ENCODE results near the gene MBOAT1. TPM values are rescaled to one million over a fixed set of nuclear protein-coding genes. Genes with fewer than 3 reads are reported as not detected.

MBOAT1 gene
- polyA plus RNA-seq, 3 donors = 6.8 to 59.1 (median 8.1) TPM

DNA sequence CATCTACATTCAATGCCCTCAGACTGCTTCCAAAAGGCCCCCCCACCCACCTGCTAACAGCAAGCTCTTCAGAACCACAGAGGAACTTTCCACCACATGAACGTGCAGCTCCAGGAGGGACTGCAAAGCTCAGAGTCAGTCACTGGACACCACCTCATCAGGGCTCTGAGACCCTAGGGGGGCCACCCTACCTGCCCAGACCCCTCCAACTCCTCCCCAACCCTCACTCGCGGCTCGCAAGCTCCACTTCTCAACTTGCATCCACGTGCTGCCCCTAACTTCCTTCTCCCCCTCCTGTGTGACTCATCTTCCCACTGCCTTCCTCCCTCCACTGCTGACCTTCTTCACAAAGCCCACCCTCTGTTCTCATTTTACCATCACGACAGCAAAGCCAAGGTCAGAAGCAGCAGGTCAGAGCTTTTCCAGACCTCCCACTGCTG, 6.5 kb downstream of the MBOAT1 start:
- Histone ChIP-seq H3K27me3 (ENCODE audit: control insufficient read depth in 2 of 2, insufficient read depth in 2 of 2, low read length in 2 of 2) (no peaks in the 10 kb centered on the region), H3K9ac (ENCODE audit: insufficient read depth, low read length, poor library complexity, severe bottlenecking) (peak overlapping the region; percentile 48), H3K79me2 (ENCODE audit: insufficient read depth, low read length) (peaks cover 94% of the 10 kb centered on the region), H4K20me1 (ENCODE audit: insufficient read depth, low read length) (peaks cover 6% of the 10 kb centered on the region), H3K9me3 (replicated peaks in 1 of 2; ENCODE audit: control insufficient read depth in 1 of 2, insufficient read depth in 1 of 2, low read length in 2 of 2) (no peaks in the 10 kb centered on the region), H3K4me1 (ENCODE audit: control insufficient read depth in 1 of 2, insufficient read depth in 2 of 2, low read length in 2 of 2) (peaks cover 83 to 91% of the 10 kb centered on the region in 2 donors), H3K4me3 (replicated peaks in 1 of 3; ENCODE audit: low read depth in 2 of 3, low read length in 3 of 3) (peak overlapping the region in 2 of 3 experiments; percentile 9 to 72), H3K4me2 (replicated peaks; ENCODE audit: extremely low read depth, low read length, poor library complexity, severe bottlenecking) (peak overlapping the region; percentile 86), H2AFZ (ENCODE audit: insufficient read depth, low read depth, low read length, poor library complexity, severe bottlenecking) (peak overlapping the region; percentile 43), H3K36me3 (replicated peaks in 1 of 2; ENCODE audit: control insufficient read depth in 1 of 2, insufficient read depth in 2 of 2, low read length in 2 of 2) (no peaks in the 10 kb centered on the region), H3K27ac (ENCODE audit: low read depth in 1 of 2, low read length in 2 of 2) (peak overlapping the region; percentile 82 to 85)
- peak; percentile 60 to 80 (median 66) for DNase-seq
- intact Hi-C loops (cut with micrococcal nuclease) = loop anchor here (5.0 to 10.0 kb wide), 2 partner anchors 33 to 1389 kb away; partner anchors contain the start of gene SOX4 (in 1 of the 2)
- TF ChIP-seq, protein P1, sequence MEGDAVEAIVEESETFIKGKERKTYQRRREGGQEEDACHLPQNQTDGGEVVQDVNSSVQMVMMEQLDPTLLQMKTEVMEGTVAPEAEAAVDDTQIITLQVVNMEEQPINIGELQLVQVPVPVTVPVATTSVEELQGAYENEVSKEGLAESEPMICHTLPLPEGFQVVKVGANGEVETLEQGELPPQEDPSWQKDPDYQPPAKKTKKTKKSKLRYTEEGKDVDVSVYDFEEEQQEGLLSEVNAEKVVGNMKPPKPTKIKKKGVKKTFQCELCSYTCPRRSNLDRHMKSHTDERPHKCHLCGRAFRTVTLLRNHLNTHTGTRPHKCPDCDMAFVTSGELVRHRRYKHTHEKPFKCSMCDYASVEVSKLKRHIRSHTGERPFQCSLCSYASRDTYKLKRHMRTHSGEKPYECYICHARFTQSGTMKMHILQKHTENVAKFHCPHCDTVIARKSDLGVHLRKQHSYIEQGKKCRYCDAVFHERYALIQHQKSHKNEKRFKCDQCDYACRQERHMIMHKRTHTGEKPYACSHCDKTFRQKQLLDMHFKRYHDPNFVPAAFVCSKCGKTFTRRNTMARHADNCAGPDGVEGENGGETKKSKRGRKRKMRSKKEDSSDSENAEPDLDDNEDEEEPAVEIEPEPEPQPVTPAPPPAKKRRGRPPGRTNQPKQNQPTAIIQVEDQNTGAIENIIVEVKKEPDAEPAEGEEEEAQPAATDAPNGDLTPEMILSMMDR (IDR thresholded peaks at IDR 0.05) = no peak
- Mint-ChIP-seq H3K36me3 (peaks cover under 1 to 7% of the 10 kb centered on the region in 2 donors), H3K4me1 (peaks cover 86% of the 10 kb centered on the region), H3K27ac (peak overlapping the region; percentile 90 to 97 (median 95)), H3K27me3 (ENCODE audit: low read depth in 3 of 3) (peaks cover 0 to 1% (median 1%) of the 10 kb centered on the region in 3 donors), H3K9me3 (no peaks in the 10 kb centered on the region), H3K4me3 (peak overlapping the region; percentile 76 to 88)
- WGBS (ENCODE audit: insufficient coverage) = 0% methylated on average over 6 of the region's 6 CpGs

GRCh38 chr6:20204512-20204894, 7.8 kb downstream of the MBOAT1 start:
- no peak overlapping the region for H2AFZ ChIP-seq (ENCODE audit: insufficient read depth, low read depth, low read length, poor library complexity, severe bottlenecking)
- Mint-ChIP-seq H3K27me3 (ENCODE audit: low read depth in 3 of 3) (peaks cover 0 to 1% (median 1%) of the 10 kb centered on the region in 3 donors), H3K4me1 (peaks cover 82% of the 10 kb centered on the region), H3K36me3 (peaks cover 10 to 20% of the 10 kb centered on the region in 2 donors), H3K9me3 (no peaks in the 10 kb centered on the region), H3K27ac (peak overlapping the region; percentile 90 to 97 (median 95)), H3K4me3 (peak overlapping the region in 1 of 2 donors; percentile 23)
- TF ChIP-seq, protein P1 (IDR thresholded peaks at IDR 0.05) = no peak
- peaks cover 0 to 9% of the 10 kb centered on the region in 2 donors for H3K36me3 ChIP-seq (replicated peaks in 1 of 2; ENCODE audit: control insufficient read depth in 1 of 2, insufficient read depth in 2 of 2, low read length in 2 of 2)
- H3K4me3 ChIP-seq (replicated peaks in 1 of 3; ENCODE audit: low read depth in 2 of 3, low read length in 3 of 3) = peak overlapping the region in 1 of 3 experiments; percentile 72
- peaks cover 94% of the 10 kb centered on the region for H3K79me2 ChIP-seq (ENCODE audit: insufficient read depth, low read length)
- 43% methylated on average over 2 of the region's 4 CpGs for WGBS (ENCODE audit: insufficient coverage)
- H3K4me1 ChIP-seq (ENCODE audit: control insufficient read depth in 1 of 2, insufficient read depth in 2 of 2, low read length in 2 of 2) = peaks cover 74 to 83% of the 10 kb centered on the region in 2 donors
- no peaks in the 10 kb centered on the region for H3K27me3 ChIP-seq (ENCODE audit: control insufficient read depth in 2 of 2, insufficient read depth in 2 of 2, low read length in 2 of 2)
- DNase-seq = peak in 1 of 3 donors; percentile 22
- H3K4me2 ChIP-seq (replicated peaks; ENCODE audit: extremely low read depth, low read length, poor library complexity, severe bottlenecking) = peak overlapping the region; percentile 33
- H3K27ac ChIP-seq (ENCODE audit: low read depth in 1 of 2, low read length in 2 of 2) = peak overlapping the region; percentile 63 to 85
- intact Hi-C loops (cut with micrococcal nuclease) = loop anchor here in 1 of 2 donors (10.0 kb wide), 1 partner anchor 1390 kb away; the partner anchor contains the start of gene SOX4
- no peaks in the 10 kb centered on the region for H3K9me3 ChIP-seq (replicated peaks in 1 of 2; ENCODE audit: control insufficient read depth in 1 of 2, insufficient read depth in 1 of 2, low read length in 2 of 2)
- peaks cover 4% of the 10 kb centered on the region for H4K20me1 ChIP-seq (ENCODE audit: insufficient read depth, low read length)
- no peak overlapping the region for H3K9ac ChIP-seq (ENCODE audit: insufficient read depth, low read length, poor library complexity, severe bottlenecking)
